Stomach (tissue), 9 donors: ENCODE measurements around the gene NLGN4X. TPM values are rescaled to one million over a fixed set of nuclear protein-coding genes. Genes with fewer than 3 reads are reported as not detected.

Experiments
- DNase-seq, 2 donors: peaks; one replicate each; pipeline versions ENCODE4 v3.0.0 to v3.0.0-alpha.2; 2013 to 2019
- H3K27ac ChIP-seq, 5 donors: fragments of 200-600 bp in 4 of 5; sonication (generic) in 4 of 5; one replicate each; pipeline ENCODE4 v1.5.1; 2013 to 2019; ENCODE audit warnings: mild to moderate bottlenecking in 1 of 5, moderate library complexity in 1 of 5
- H3K27me3 ChIP-seq, 3 donors: fragments of 200-600 bp; sonication (generic); one replicate each; pipeline ENCODE4 v1.5.1; 2017 to 2019; ENCODE audit warnings: mixed run types in 1 of 3
- H3K36me3 ChIP-seq, 4 donors: fragments of 200-600 bp; sonication (generic); 1 replicate in 3 of 4; 2 replicates in 1 of 4; pipeline ENCODE4 v1.5.1; 2016 to 2019
- H3K4me1 ChIP-seq, 4 donors: fragments of 200-600 bp; sonication (generic); one replicate each; pipeline ENCODE4 v1.5.1; 2016 to 2019
- H3K4me3 ChIP-seq, 4 donors: fragments of 200-600 bp; sonication (generic) in 3 of 4; one replicate each; pipeline ENCODE4 v1.5.1; 2016 to 2019; ENCODE audit warnings: mild to moderate bottlenecking in 1 of 4
- H3K9me3 ChIP-seq, 4 donors: fragments of 200-600 bp; sonication (generic); one replicate each; pipeline ENCODE4 v1.5.1; 2016 to 2019
- EP300 ChIP-seq: sonication (generic); formaldehyde crosslinking; IDR thresholded peaks from one replicate; pipeline ENCODE4 v1.6.1; 2017; ENCODE audit warnings: antibody characterized with exemption
- POLR2A ChIP-seq, 4 donors: fragments of 450-650 bp; IDR thresholded peaks; one replicate each; pipeline ENCODE4 v1.6.1; 2016; ENCODE audit warnings: antibody characterized with exemption in 4 of 4, control low read depth in 2 of 4, mild to moderate bottlenecking in 1 of 4, moderate library complexity in 1 of 4
- POLR2AphosphoS5 ChIP-seq, 3 donors: sonication (generic); formaldehyde crosslinking; IDR thresholded peaks; one replicate each; pipeline ENCODE4 v1.6.1; 2016; ENCODE audit warnings: antibody characterized with exemption in 3 of 3
- WGBS, 5 donors: extraction: QIAGEN DNeasy Blood & Tissue Kit in 3 of 5; methylation state at CpG; one replicate each; pipeline versions ENCODE4 v1.1.5 to v1.1.7; 2013 to 2018; 5-methylcytosine and 5-hydroxymethylcytosine counted together
- intact Hi-C: fragments of 100-400 bp; cut with DNase I; formaldehyde crosslinking; loops from one replicate; pipeline ENCODE4 v1.15.1; 2023; ENCODE audit warnings: low total_unique reads
- polyA plus RNA-seq, 3 donors: library from polyadenylated mRNA; stranded (reverse); fragments of 200-250 nt; gene quantifications; one replicate each; pipeline ENCODE4 v1.2.3, GENCODE V29; 2013
- total RNA-seq, 5 donors: library from RNA; depleted of rRNA; stranded (reverse); fragments of >200 nt; gene quantifications; one replicate each; pipeline versions ENCODE4 v1.1.0 to v1.2.3, GENCODE V29; 2014 to 2016
- TF ChIP-seq, protein P1 (sequence below), 7 experiments: fragments of 450-650 bp in 4 of 7; fragments of 200-600 bp in 3 of 7; sonication (generic) in 3 of 7; IDR thresholded peaks; one replicate each; pipeline ENCODE4 v1.5.1; 2016 to 2019; ENCODE audit warnings: antibody characterized with exemption in 7 of 7, control low read depth in 2 of 7, mild to moderate bottlenecking in 1 of 7
- donor health status: healthy with polysubstance abuse.
- donor health status: Bipolar disorder and iron deficiency.
- donor health status: healthy.

The NLGN4X gene
- total and polyA plus RNA-seq, 8 donors, result under 0.01 to 9.0 (median 0.52) TPM

DNA sequence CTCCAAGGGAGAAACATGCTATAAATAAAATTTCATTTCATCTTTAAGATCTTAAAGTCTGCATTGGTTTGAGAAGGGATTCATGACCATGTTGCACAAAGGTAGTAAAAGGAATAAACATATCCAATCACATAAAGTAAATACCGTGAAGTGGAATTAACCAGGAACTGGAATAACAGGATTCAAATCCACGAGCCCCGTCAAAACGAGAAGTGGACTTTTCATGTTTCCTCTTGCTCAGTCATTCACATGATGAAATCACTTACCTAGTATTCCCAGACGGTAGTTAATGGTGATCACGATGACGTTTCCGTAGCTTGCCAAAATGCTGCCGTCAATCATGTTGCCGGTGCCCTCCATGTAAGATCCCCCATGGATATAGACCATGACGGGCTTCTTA lies 199.7 kb downstream of the NLGN4X start:
- intact Hi-C loops, result no loop called here
- Histone ChIP-seq H3K4me1 (no peaks in the 10 kb centered on the region), H3K36me3 (no peaks in the 10 kb centered on the region), H3K27me3 (no peaks in the 10 kb centered on the region), H3K4me3 (no peak overlapping the region), H3K9me3 (no peaks in the 10 kb centered on the region), H3K27ac (no peak overlapping the region)
- 87 to 93% (median 88%) methylated on average over 11 of the region's 11 CpGs for WGBS, 5 donors
- DNase-seq, result no peak
- TF ChIP-seq POLR2A (IDR thresholded peaks at IDR 0.05) (no peak), POLR2AphosphoS5 (IDR thresholded peaks at IDR 0.05) (no peak), EP300 (no peak)
- TF ChIP-seq, protein P1, sequence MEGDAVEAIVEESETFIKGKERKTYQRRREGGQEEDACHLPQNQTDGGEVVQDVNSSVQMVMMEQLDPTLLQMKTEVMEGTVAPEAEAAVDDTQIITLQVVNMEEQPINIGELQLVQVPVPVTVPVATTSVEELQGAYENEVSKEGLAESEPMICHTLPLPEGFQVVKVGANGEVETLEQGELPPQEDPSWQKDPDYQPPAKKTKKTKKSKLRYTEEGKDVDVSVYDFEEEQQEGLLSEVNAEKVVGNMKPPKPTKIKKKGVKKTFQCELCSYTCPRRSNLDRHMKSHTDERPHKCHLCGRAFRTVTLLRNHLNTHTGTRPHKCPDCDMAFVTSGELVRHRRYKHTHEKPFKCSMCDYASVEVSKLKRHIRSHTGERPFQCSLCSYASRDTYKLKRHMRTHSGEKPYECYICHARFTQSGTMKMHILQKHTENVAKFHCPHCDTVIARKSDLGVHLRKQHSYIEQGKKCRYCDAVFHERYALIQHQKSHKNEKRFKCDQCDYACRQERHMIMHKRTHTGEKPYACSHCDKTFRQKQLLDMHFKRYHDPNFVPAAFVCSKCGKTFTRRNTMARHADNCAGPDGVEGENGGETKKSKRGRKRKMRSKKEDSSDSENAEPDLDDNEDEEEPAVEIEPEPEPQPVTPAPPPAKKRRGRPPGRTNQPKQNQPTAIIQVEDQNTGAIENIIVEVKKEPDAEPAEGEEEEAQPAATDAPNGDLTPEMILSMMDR (IDR thresholded peaks at IDR 0.05), result no peak

DNA sequence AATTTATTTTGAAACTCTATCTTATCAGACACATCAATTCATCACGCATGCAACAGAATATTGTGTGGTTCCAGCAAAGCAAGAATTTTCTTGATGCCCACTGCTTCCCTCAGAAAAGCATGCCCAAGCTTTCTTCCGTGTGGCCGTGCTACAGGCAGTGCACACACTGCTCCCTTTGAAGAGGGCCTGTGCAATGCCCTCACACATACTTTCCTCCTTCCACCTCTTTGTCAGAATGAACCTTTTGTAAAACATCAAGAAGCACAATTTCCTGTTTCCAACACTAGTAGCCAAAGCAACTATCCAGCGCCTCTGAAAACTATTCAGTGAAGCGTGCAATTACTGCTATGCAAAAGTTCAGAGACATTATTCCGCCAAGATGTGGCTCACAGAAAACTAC lies 201.7 kb downstream of the NLGN4X start:
- DNase-seq, result no peak
- TF ChIP-seq, protein P1 (IDR thresholded peaks at IDR 0.05), result no peak
- TF ChIP-seq POLR2A (IDR thresholded peaks at IDR 0.05), result no peak
- H3K4me3 ChIP-seq, result no peak overlapping the region
- 54 to 73% (median 56%) methylated on average over 6 of the region's 6 CpGs for WGBS, 5 donors
- no peak overlapping the region for H3K27ac ChIP-seq
- H3K27me3 ChIP-seq, result no peaks in the 10 kb centered on the region
- intact Hi-C loops, result no loop called here
- no peaks in the 10 kb centered on the region for H3K9me3 ChIP-seq
- no peaks in the 10 kb centered on the region for H3K36me3 ChIP-seq
- H3K4me1 ChIP-seq, result no peaks in the 10 kb centered on the region

GRCh38 chrX:6026429-6026828 lies 202.2 kb downstream of the NLGN4X start:
- Histone ChIP-seq H3K27me3 (no peaks in the 10 kb centered on the region), H3K36me3 (no peaks in the 10 kb centered on the region), H3K9me3 (no peaks in the 10 kb centered on the region), H3K4me1 (no peaks in the 10 kb centered on the region), H3K4me3 (no peak overlapping the region), H3K27ac (no peak overlapping the region)
- TF ChIP-seq EP300, result no peak
- TF ChIP-seq POLR2AphosphoS5 (IDR thresholded peaks at IDR 0.05), result no peak
- no peak for TF ChIP-seq POLR2A (IDR thresholded peaks at IDR 0.05)
- TF ChIP-seq, protein P1 (IDR thresholded peaks at IDR 0.05), result no peak
- WGBS, 5 donors, result 37 to 45% (median 41%) methylated on average over 7 of the region's 7 CpGs
- DNase-seq, result no peak
- intact Hi-C loops, result no loop called here

DNA sequence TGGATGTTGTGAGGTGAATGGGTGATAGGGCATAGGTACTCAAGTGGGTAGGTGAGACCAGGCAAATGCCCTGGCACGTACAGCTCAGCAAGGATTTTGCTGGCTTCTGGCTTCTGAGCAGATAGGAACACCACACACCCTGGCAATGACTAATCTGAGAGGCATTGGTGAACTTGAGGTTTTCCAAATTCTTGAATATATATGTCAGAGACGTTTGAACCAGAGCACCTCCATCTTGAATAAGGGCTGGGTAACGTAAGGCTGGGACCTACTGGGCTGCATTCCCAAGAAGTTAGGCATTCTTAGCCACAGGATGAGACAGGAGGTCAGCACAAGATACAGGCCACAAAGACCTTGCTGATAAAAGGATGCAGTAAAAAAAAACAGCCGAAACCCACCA lies 204.5 kb downstream of the NLGN4X start:
- H3K27ac ChIP-seq, result no peak overlapping the region
- 85 to 91% (median 88%) methylated on average over 4 of the region's 4 CpGs for WGBS, 5 donors
- intact Hi-C loops, result no loop called here
- no peak for DNase-seq
- TF ChIP-seq POLR2AphosphoS5 (IDR thresholded peaks at IDR 0.05) (no peak), POLR2A (IDR thresholded peaks at IDR 0.05) (no peak), EP300 (no peak)
- TF ChIP-seq, protein P1 (IDR thresholded peaks at IDR 0.05), result no peak
- H3K4me1 ChIP-seq, result no peaks in the 10 kb centered on the region
- no peak overlapping the region for H3K4me3 ChIP-seq
- H3K27me3 ChIP-seq, result no peaks in the 10 kb centered on the region
- H3K9me3 ChIP-seq, result no peaks in the 10 kb centered on the region
- no peaks in the 10 kb centered on the region for H3K36me3 ChIP-seq
